Activated CD4-positive, alpha-beta memory T cell treated with anti-CD3 and anti-CD28 coated beads for 36 hours (primary cell): Measurements from ENCODE around the gene RHBDD2. TPM values are rescaled to one million over a fixed set of nuclear protein-coding genes. Genes with fewer than 3 reads are reported as not detected.
A peak's percentile ranks its signal among the peaks of the same experiment; 100 is the strongest.
"Not testable (repeated sequence)": the region's sequence is repeated elsewhere in the genome, so short reads cannot be mapped to it uniquely, and the experiment has no call there.

ENCODE experiments used
- CTCF ChIA-PET: fragments of 350-600 bp; sonication (Branson Sonifier 250); formaldehyde crosslinking; loops from one replicate; lab custom pipeline; 2021; ENCODE audit warnings: antibody characterized with exemption, inconsistent platforms; lab: Charles Lee
- POLR2A ChIA-PET: fragments of 350-600 bp; sonication (Branson Sonifier 250); formaldehyde crosslinking; loops from one replicate; lab custom pipeline; 2021; ENCODE audit warnings: antibody characterized with exemption; lab: Charles Lee
- DNase-seq: peaks from one replicate; pipeline ENCODE4 v3.0.0-alpha.2; 2020
- H3K27ac Mint-ChIP-seq: one replicate; pipeline ENCODE4 v1.8.0; 2021; ENCODE audit warnings: mixed read lengths
- H3K27me3 Mint-ChIP-seq: one replicate; pipeline ENCODE4 v1.8.0; 2021; ENCODE audit warnings: mixed read lengths
- H3K36me3 Mint-ChIP-seq: one replicate; pipeline ENCODE4 v1.8.0; 2021; ENCODE audit warnings: mixed read lengths
- H3K4me1 Mint-ChIP-seq: one replicate; pipeline ENCODE4 v1.8.0; 2021; ENCODE audit warnings: low read depth, mixed read lengths
- H3K4me3 Mint-ChIP-seq: one replicate; pipeline ENCODE4 v1.8.0; 2021; ENCODE audit warnings: mild to moderate bottlenecking, mixed read lengths
- H3K9me3 Mint-ChIP-seq: one replicate; pipeline ENCODE4 v1.8.0; 2021; ENCODE audit warnings: mixed read lengths
- intact Hi-C: fragments of 100-400 bp; cut with micrococcal nuclease; formaldehyde crosslinking; loops from one replicate; pipeline ENCODE4 v1.15.1; 2023
- total RNA-seq, 2 experiments: library from RNA; stranded (reverse); gene quantifications; one replicate each; pipeline ENCODE4 v1.2.3, GENCODE V29; 2021

The RHBDD2 gene
- total RNA-seq, 2 experiments from 2014 or later, result 30.1 to 31.9 TPM

GRCh38 chr7:75845132-75845531, 33.7 kb upstream of the RHBDD2 start:
- CTCF ChIA-PET, intact Hi-C loops, H3K27ac Mint-ChIP-seq, H3K4me3 Mint-ChIP-seq, DNase-seq, H3K36me3 Mint-ChIP-seq, H3K27me3 Mint-ChIP-seq, POLR2A ChIA-PET, H3K9me3 Mint-ChIP-seq: not testable (repeated sequence)
- H3K4me1 Mint-ChIP-seq, result peaks cover 15% of the 10 kb centered on the region

GRCh38 chr7:75847707-75848106, 31.1 kb upstream of the RHBDD2 start:
- Mint-ChIP-seq H3K27ac (no peak overlapping the region), H3K9me3 (no peaks in the 10 kb centered on the region), H3K36me3 (no peaks in the 10 kb centered on the region), H3K4me3 (no peak overlapping the region), H3K4me1 (peaks cover 10% of the 10 kb centered on the region), H3K27me3 (no peaks in the 10 kb centered on the region)
- intact Hi-C loops, result no loop called here
- CTCF ChIA-PET, result no interaction called here
- DNase-seq, result no peak
- POLR2A ChIA-PET, result no interaction called here

GRCh38 chr7:75849573-75849972, 29.3 kb upstream of the RHBDD2 start:
- no peaks in the 10 kb centered on the region for H3K36me3 Mint-ChIP-seq
- H3K27ac Mint-ChIP-seq, result no peak overlapping the region
- no peaks in the 10 kb centered on the region for H3K9me3 Mint-ChIP-seq
- ChIA-PET CTCF (no interaction called here), POLR2A (no interaction called here)
- intact Hi-C loops, result no loop called here
- H3K27me3 Mint-ChIP-seq, result no peaks in the 10 kb centered on the region
- no peak for DNase-seq
- H3K4me1 Mint-ChIP-seq, result no peaks in the 10 kb centered on the region
- no peak overlapping the region for H3K4me3 Mint-ChIP-seq

- Mint-ChIP-seq H3K36me3 (no peaks in the 10 kb centered on the region), H3K27me3 (no peaks in the 10 kb centered on the region), H3K4me3 (no peak overlapping the region), H3K4me1 (no peaks in the 10 kb centered on the region), H3K27ac (no peak overlapping the region), H3K9me3 (no peaks in the 10 kb centered on the region)
- CTCF ChIA-PET, result no interaction called here
- no peak for DNase-seq
- intact Hi-C loops, result no loop called here
- POLR2A ChIA-PET, result no interaction called here
Measured at GRCh38 chr7:75850235-75850634, 28.6 kb upstream of the RHBDD2 start.

- no peak for DNase-seq
- Mint-ChIP-seq H3K27ac (no peak overlapping the region), H3K36me3 (no peaks in the 10 kb centered on the region), H3K4me1 (peaks cover 2% of the 10 kb centered on the region), H3K27me3 (no peaks in the 10 kb centered on the region), H3K4me3 (no peak overlapping the region), H3K9me3 (no peaks in the 10 kb centered on the region)
- intact Hi-C loops, result no loop called here
- POLR2A ChIA-PET, result no interaction called here
- CTCF ChIA-PET, result no interaction called here
Measured at GRCh38 chr7:75854233-75854632, 24.6 kb upstream of the RHBDD2 start.

GRCh38 chr7:75854813-75855345, 24.0 kb upstream of the RHBDD2 start:
- H3K36me3 Mint-ChIP-seq, intact Hi-C loops, H3K27ac Mint-ChIP-seq, H3K9me3 Mint-ChIP-seq, H3K4me1 Mint-ChIP-seq, H3K4me3 Mint-ChIP-seq, DNase-seq, CTCF ChIA-PET, POLR2A ChIA-PET, H3K27me3 Mint-ChIP-seq: not testable (repeated sequence)

- Mint-ChIP-seq H3K36me3 (no peaks in the 10 kb centered on the region), H3K4me1 (peaks cover 2% of the 10 kb centered on the region), H3K4me3 (no peak overlapping the region), H3K27ac (no peak overlapping the region), H3K27me3 (no peaks in the 10 kb centered on the region), H3K9me3 (no peaks in the 10 kb centered on the region)
- CTCF ChIA-PET, result no interaction called here
- POLR2A ChIA-PET, result no interaction called here
- no peak for DNase-seq
- intact Hi-C loops, result no loop called here
Measured at GRCh38 chr7:75856536-75856935, 22.3 kb upstream of the RHBDD2 start.

- Mint-ChIP-seq H3K27ac (no peak overlapping the region), H3K9me3 (no peaks in the 10 kb centered on the region), H3K36me3 (no peaks in the 10 kb centered on the region), H3K4me3 (no peak overlapping the region), H3K4me1 (peaks cover 2% of the 10 kb centered on the region), H3K27me3 (no peaks in the 10 kb centered on the region)
- ChIA-PET POLR2A (no interaction called here), CTCF (no interaction called here)
- no peak for DNase-seq
- intact Hi-C loops, result no loop called here
Measured at GRCh38 chr7:75858410-75858809, 20.4 kb upstream of the RHBDD2 start.

GRCh38 chr7:75861636-75862035, 17.2 kb upstream of the RHBDD2 start:
- DNase-seq, result no peak
- Mint-ChIP-seq H3K36me3 (no peaks in the 10 kb centered on the region), H3K4me1 (peaks cover 7% of the 10 kb centered on the region), H3K27ac (no peak overlapping the region), H3K4me3 (no peak overlapping the region), H3K9me3 (no peaks in the 10 kb centered on the region), H3K27me3 (peaks cover 8% of the 10 kb centered on the region)
- ChIA-PET POLR2A (no interaction called here), CTCF (interaction anchor here (1.0 to 1.5 kb wide), 2 partner anchors 8 to 159 kb away, joined by 3 to 4 read pairs; no protein-coding TSS in a partner anchor)
- intact Hi-C loops, result no loop called here

GRCh38 chr7:75864251-75864650, 14.6 kb upstream of the RHBDD2 start:
- H3K27ac Mint-ChIP-seq, intact Hi-C loops, H3K4me3 Mint-ChIP-seq, H3K27me3 Mint-ChIP-seq, DNase-seq, H3K36me3 Mint-ChIP-seq, H3K9me3 Mint-ChIP-seq, H3K4me1 Mint-ChIP-seq, POLR2A ChIA-PET: not testable (repeated sequence)
- CTCF ChIA-PET, result interaction anchor here (0.7 to 11.1 kb wide), 2 partner anchors 85 to 156 kb away, joined by 3 to 153 read pairs; no protein-coding TSS in a partner anchor

GRCh38 chr7:75866114-75866488, 12.7 kb upstream of the RHBDD2 start:
- CTCF ChIA-PET, result interaction anchor here (0.8 to 11.1 kb wide), 8 partner anchors 12 to 312 kb away, joined by 3 to 153 read pairs (median 4); partner anchors contain the start of gene RHBDD2

GRCh38 chr7:75866489-75867389, 12.1 kb upstream of the RHBDD2 start:
- CTCF ChIA-PET, result interaction anchor here (0.6 to 11.1 kb wide), 14 partner anchors 10 to 447 kb away, joined by 3 to 153 read pairs (median 4); partner anchors contain the start of genes POR and RHBDD2
- intact Hi-C loops, result loop anchor here (1.0 kb wide), 1 partner anchor 154 kb away; no protein-coding TSS in a partner anchor
- H3K36me3 Mint-ChIP-seq, result no peaks in the 10 kb centered on the region
- no peaks in the 10 kb centered on the region for H3K9me3 Mint-ChIP-seq
- H3K4me1 Mint-ChIP-seq, result peaks cover 22% of the 10 kb centered on the region
- peaks cover 8% of the 10 kb centered on the region for H3K27me3 Mint-ChIP-seq
- H3K27ac Mint-ChIP-seq, result no peak overlapping the region
- no peak overlapping the region for H3K4me3 Mint-ChIP-seq
- POLR2A ChIA-PET, result interaction anchor here (0.6 to 1.3 kb wide), 3 partner anchors 105 to 300 kb away, joined by 3 to 4 read pairs (median 3); no protein-coding TSS in a partner anchor
- peak; percentile 64 for DNase-seq

More at GRCh38 chr7:75866114-75866488, 12.7 kb upstream of the RHBDD2 start:
- no peak for DNase-seq
- H3K4me1 Mint-ChIP-seq, result peaks cover 22% of the 10 kb centered on the region
- H3K27ac Mint-ChIP-seq, result no peak overlapping the region
- H3K4me3 Mint-ChIP-seq, result no peak overlapping the region
- no peaks in the 10 kb centered on the region for H3K36me3 Mint-ChIP-seq
- POLR2A ChIA-PET, result interaction anchor here (0.6 to 1.3 kb wide), 2 partner anchors 172 to 301 kb away, joined by 3 to 4 read pairs; no protein-coding TSS in a partner anchor
- H3K27me3 Mint-ChIP-seq, result peaks cover 8% of the 10 kb centered on the region
- H3K9me3 Mint-ChIP-seq, result no peaks in the 10 kb centered on the region
- intact Hi-C loops, result loop anchor here (1.0 kb wide), 1 partner anchor 154 kb away; no protein-coding TSS in a partner anchor
